GF-D8 (cell line): ENCODE results near the gene PPP1R7.

Source experiments
- DNase-seq: peaks from one replicate; lab custom pipeline; 2025; lab: John Stamatoyannopoulos, UW

PPP1R7 gene

GRCh38 chr2:241168366-241168765 lies 18.1 kb downstream of the PPP1R7 start:
- DNase-seq, result no peak

DNA sequence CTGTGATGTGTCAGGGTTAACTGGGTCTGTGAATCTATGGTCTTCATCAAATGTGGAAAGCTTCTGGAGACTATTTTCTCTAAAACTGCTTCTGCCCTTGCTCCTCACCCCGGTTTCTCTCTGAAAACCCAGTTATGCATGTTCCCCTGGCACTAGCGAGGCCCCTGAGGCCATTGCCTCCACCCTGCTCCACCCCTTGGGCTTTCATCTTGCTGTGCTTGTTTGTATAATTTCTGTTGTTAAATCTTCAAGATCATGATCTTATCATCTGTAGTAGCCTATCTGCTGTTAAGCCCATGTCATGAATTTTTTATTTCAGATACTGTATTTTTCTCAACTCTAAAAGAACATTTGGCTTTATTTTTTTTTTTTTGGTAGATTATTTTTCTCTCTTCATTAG lies 23.3 kb downstream of the PPP1R7 start:
- DNase-seq, result no peak

- no peak for DNase-seq
Measured at GRCh38 chr2:241177526-241178334, 27.5 kb downstream of the PPP1R7 start.

DNA sequence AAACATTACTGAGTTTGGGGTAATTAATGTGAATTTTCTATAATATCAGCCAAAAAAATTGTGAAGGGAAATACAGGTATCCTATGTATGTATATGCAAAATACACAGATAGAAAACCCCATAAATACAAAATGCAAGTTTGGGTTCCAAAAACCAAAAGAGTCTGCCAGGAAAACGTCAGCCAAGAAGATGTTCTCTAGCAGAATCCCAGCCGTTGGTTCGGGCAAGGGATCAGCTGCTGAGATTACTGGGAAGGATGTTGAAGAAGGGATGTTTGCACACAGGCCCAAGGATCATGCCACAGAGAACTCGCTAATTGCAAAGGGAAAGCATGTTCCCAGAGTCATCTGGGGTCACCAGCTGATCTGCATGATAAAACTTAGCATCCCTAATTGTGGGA lies 28.7 kb downstream of the PPP1R7 start:
- DNase-seq, result no peak

- DNase-seq, result no peak
Measured at GRCh38 chr2:241179899-241180298, 29.6 kb downstream of the PPP1R7 start.

GRCh38 chr2:241180495-241180894 lies 30.2 kb downstream of the PPP1R7 start:
- DNase-seq, result no peak

- DNase-seq, result no peak
Measured at GRCh38 chr2:241182126-241182525, 31.9 kb downstream of the PPP1R7 start.

- no peak for DNase-seq
Measured at GRCh38 chr2:241182531-241183133, 32.4 kb downstream of the PPP1R7 start.

- DNase-seq, result no peak
Measured at GRCh38 chr2:241183221-241183620, 33.0 kb downstream of the PPP1R7 start.

DNA sequence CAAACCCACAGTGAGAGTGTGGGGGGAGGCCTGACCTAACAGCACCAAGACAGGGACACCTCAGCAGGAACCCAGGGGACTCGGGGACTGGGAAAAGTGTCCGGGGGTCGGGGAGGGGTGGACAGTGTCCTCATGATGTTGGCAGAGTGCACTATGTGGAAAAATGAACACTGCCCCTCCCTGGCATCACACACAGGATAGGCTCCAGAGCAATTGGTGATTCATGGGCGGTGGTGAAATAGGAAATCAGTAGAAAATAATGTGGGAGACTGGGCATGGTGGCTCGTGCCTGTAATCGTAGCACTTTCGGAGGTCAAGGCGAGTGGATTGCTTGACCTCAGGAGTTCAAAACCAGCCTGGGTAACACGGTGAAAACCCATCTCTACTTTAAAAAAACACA lies 34.6 kb downstream of the PPP1R7 start:
- no peak for DNase-seq

GRCh38 chr2:241185961-241186360 lies 35.7 kb downstream of the PPP1R7 start:
- no peak for DNase-seq

- DNase-seq, result no peak
Measured at GRCh38 chr2:241187101-241187917, 37.0 kb downstream of the PPP1R7 start.

DNA sequence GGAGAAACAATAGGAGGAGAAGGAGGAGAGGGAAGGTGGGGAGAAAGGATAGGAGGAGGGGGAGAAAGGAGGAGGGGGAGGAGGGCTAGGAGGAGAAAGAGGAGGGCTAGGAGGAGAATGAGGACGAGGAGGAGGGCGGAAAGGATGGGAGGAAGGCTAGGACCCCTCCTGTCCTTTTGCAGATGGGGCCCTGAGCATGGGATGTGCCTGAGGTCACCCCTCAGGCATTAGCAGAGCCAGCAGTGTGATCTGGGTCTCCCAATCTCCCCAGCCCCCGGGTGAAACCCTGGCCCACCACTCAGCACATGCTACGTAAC lies 37.6 kb downstream of the PPP1R7 start:
- no peak for DNase-seq

DNA sequence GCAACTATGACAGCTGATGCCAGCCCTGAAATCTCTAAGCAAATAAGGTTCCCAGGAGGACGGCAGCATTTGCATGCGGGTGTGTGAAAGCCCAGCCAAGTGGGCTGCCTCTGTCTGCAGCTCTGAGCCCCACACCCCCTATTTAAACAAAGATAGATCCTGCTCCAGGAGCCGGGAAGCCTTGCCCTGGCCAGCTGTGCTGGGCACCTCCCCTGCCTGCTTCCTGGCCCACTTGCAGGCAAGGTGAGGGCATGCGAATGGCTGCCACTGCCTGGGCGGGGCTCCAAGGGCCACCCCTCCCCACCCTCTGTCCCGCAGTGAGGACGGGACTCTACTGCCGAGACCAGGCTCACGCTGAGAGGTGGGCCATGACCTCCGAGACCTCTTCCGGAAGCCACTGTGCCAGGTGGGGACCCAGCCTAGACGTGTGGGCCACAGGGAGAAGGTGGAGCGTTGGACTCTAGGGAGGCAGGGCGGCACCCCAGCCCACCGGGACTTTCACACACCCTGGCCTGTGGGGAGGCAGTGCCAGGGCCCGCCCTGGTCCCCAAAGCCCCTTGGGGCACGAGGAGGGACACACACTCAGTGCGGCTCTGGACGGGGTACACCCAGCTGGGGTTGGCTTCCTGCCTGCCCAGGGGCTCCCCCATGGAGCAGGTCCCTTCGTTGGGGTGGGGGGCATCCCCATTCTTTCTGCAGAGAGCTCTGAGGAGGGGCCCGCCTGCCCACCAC lies 38.3 kb downstream of the PPP1R7 start, which contains the start of gene ANO7:
ANO7 (plus strand) TSS at position 317 of the 732 bp plus-strand sequence. CDS start 1,387 bp downstream, outside the sequence.
- DNase-seq, result no peak

GRCh38 chr2:241189093-241189855 lies 39.0 kb downstream of the PPP1R7 start:
- no peak for DNase-seq

GRCh38 chr2:241189856-241190201 lies 39.6 kb downstream of the PPP1R7 start:
- no peak for DNase-seq

DNA sequence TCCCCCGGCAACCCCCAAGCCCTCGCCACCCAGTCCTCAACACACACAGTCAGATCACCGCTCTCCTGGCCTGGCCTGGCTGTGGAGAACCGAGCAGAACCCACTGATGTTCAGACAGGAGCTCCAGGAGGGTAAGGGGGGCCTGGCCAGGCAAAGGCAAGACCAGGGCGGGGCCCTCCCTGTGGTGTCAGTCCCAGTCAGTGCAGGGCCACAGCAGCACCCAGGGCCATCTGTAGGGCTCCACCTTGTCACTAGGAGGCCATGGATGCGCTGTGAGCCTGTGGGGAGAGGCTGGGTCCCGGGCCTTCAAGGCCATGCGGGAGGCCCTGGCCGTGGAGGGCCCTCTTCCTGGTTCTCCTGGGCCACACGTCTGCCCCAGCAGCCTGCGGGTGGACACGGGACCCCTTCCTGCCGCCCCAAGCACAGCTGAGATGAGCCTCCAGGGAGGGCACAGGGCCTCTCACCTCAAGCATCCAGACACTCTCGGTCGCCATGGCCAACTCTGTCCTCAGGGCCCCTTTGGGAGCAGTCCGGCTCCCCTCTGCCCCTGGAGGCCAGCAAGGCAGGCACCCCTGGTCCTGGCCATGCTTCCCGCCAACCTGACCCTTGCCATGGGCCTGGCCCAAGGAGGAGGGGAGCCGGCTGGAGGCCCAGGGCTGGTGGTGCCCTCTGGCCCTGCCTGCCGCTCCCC lies 40.2 kb downstream of the PPP1R7 start:
- DNase-seq, result no peak

DNA sequence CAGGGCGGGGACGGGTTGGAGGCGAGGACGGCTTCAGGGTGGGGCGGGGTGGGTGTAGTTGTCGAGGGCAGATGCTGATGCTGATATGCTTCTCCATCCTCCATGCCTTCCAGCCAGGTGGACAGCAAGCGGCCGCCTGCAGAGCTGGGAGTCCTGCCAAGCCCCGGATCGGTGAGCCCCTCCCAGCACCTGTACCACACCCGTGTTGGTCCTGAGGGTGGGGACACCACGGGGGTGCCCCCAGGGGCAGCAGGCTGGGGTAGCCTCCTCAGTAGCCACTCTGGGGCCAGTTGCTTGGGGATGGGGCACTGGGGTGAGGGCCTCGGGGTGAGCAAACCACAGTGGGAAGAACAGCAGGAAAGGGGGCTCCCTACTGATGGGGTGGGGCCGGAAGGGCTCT lies 40.8 kb downstream of the PPP1R7 start:
- DNase-seq, result no peak

DNA sequence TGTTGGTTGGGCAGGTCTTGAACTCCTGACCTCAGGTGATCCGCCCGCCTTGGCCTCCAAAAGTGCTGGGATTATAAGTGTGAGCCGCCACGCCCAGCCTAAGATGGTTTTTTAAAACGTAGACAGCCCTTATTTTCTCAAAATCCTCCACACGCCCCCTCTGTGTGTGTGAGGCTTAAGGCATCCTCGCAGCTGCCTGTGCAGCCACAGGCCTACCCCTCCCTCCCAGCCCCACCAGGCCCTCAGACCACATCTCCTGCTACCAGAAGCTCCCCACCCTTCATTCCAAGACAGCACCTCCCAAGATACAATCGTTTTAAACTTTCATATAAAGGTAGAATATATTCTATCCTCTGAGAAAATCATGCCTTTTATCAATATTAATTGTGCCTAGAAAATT lies 43.0 kb downstream of the PPP1R7 start:
- no peak for DNase-seq

DNA sequence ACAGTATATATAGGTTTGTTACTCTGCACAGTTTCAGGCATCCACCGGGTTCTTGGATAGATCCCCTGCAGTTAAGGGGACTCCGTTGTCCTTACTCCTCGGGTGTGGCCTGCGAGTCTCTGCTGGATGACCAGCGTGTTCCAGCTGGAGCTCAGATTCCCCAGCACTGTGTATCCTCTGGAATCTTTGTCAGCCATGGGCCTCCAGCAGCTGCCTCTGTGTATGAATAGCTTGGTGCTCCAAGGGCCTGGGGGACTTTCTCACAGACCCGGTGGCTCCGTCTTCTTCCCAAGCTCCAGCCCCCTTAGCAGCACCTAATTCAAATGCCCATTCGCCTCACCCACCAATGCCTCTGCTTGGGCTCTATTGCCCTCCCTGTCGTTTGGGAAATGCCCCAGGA lies 44.5 kb downstream of the PPP1R7 start:
- no peak for DNase-seq
